GM23338 (cell line): ENCODE results near the gene SH2D1A.

ENCODE experiments used
- CREB1 ChIP-seq: fragments of 250-450 bp; sonication (Bioruptor Pico); IDR thresholded peaks from 2 replicates; pipeline ENCODE4 v1.5.0; 2020; ENCODE audit warnings: low read depth, mild to moderate bottlenecking, moderate library complexity
- CTCF ChIP-seq, 2 experiments: fragments of 200-600 bp in 1 of 2; sonication (generic) in 1 of 2; conservative IDR thresholded peaks; 2 replicates each; pipeline versions ENCODE4 v1.5.1 to v1.6.1; 2016 to 2017; ENCODE audit warnings: antibody characterized with exemption in 2 of 2, low read depth in 2 of 2, mild to moderate bottlenecking in 2 of 2, moderate library complexity in 1 of 2
- ETS1 ChIP-seq: IDR thresholded peaks from 2 replicates; pipeline ENCODE4 v1.6.1; 2016; ENCODE audit warnings: antibody characterized with exemption
- EZH2 ChIP-seq: fragments of 200-600 bp; sonication (generic); IDR thresholded peaks from one replicate; pipeline ENCODE4 v1.8.0; 2017; ENCODE audit warnings: antibody characterized with exemption, mild to moderate bottlenecking, low read depth; ENCODE audit not compliant: unreplicated experiment
- EZH2phosphoT487 ChIP-seq: fragments of 200-600 bp; sonication (generic); IDR thresholded peaks from one replicate; pipeline ENCODE4 v1.8.1; 2018; ENCODE audit warnings: antibody characterized with exemption; ENCODE audit not compliant: unreplicated experiment
- JUNB ChIP-seq: IDR thresholded peaks from one replicate; pipeline ENCODE4 v1.6.1; 2016; ENCODE audit warnings: antibody characterized with exemption; ENCODE audit not compliant: unreplicated experiment
- NANOG ChIP-seq: IDR thresholded peaks from 2 replicates; pipeline ENCODE4 v1.6.1; 2016; ENCODE audit warnings: antibody characterized with exemption, borderline replicate concordance
- POLR2AphosphoS5 ChIP-seq: IDR thresholded peaks from 2 replicates; pipeline ENCODE4 v1.6.1; 2016; ENCODE audit warnings: antibody characterized with exemption, low read depth
- REST ChIP-seq: IDR thresholded peaks from one replicate; pipeline ENCODE4 v1.6.1; 2018; ENCODE audit warnings: antibody characterized with exemption; ENCODE audit not compliant: unreplicated experiment
- ZNF331 ChIP-seq: fragments of 250-450 bp; sonication (Bioruptor Pico); IDR thresholded peaks from 2 replicates; pipeline ENCODE4 v1.5.0; 2020; ENCODE audit warnings: low read depth, mild to moderate bottlenecking, moderate library complexity

- no peak for TF ChIP-seq POLR2AphosphoS5
- no peak for TF ChIP-seq EZH2phosphoT487
- no peak for TF ChIP-seq CTCF (conservative IDR thresholded peaks at IDR 0.05; ENCODE audit: low read depth in 2 of 2)
- no peak for TF ChIP-seq JUNB
- no peak for TF ChIP-seq EZH2
- no peak for TF ChIP-seq ZNF331 (CRISPR knock-in tag)
- TF ChIP-seq ETS1, result no peak
- no peak for TF ChIP-seq NANOG
- no peak for TF ChIP-seq REST
- TF ChIP-seq CREB1 (CRISPR knock-in tag), result no peak
These were observed 46.4 kb downstream of the SH2D1A start for GRCh38 chrX:124392794-124393193.
